GM18873 (cell line): Measurements from ENCODE around the gene DHRS2.
"Not testable (repeated sequence)": the region's sequence is repeated elsewhere in the genome, so short reads cannot be mapped to it uniquely, and the experiment has no call there.

ENCODE experiments used
- ATAC-seq: cut with Tn5 transposase; IDR thresholded peaks from one replicate; pipeline ENCODE4 v1.9.1; 2021; ENCODE audit warnings: mild to moderate bottlenecking, moderate library complexity, moderate number of reproducible peaks; ENCODE audit not compliant: unreplicated experiment, low FRiP score

Gene DHRS2

GRCh38 chr14:23675906-23676305 is 39.7 kb downstream of the DHRS2 start:
- ATAC-seq, result no peak

GRCh38 chr14:23681337-23681736 is 45.2 kb downstream of the DHRS2 start:
- no peak for ATAC-seq

- not testable (repeated sequence) for ATAC-seq
These were observed 53.7 kb downstream of the DHRS2 start for GRCh38 chr14:23689709-23690514.

GRCh38 chr14:23692416-23692815 is 56.3 kb downstream of the DHRS2 start:
- ATAC-seq, result no peak

- no peak for ATAC-seq
These were observed 57.1 kb downstream of the DHRS2 start for GRCh38 chr14:23693252-23693775.

GRCh38 chr14:23694085-23694948 is 58.2 kb downstream of the DHRS2 start:
- ATAC-seq, result no peak
